Esophagus squamous epithelium (tissue), 4 donors: ENCODE measurements around the gene NRXN3.

ENCODE experiments used
- CTCF ChIP-seq, 6 experiments: fragments of 450-650 bp in 4 of 6; fragments of 200-600 bp in 2 of 6; sonication (generic) in 2 of 6; IDR thresholded peaks; one replicate each; pipeline ENCODE4 v1.5.1; 2016 to 2019; ENCODE audit warnings: antibody characterized with exemption in 6 of 6, mild to moderate bottlenecking in 4 of 6, moderate library complexity in 4 of 6
- POLR2A ChIP-seq, 4 donors: fragments of 450-650 bp; IDR thresholded peaks; one replicate each; pipeline ENCODE4 v1.6.1; 2017; ENCODE audit warnings: antibody characterized with exemption in 4 of 4, mild to moderate bottlenecking in 4 of 4, moderate library complexity in 3 of 4

- TF ChIP-seq CTCF (IDR thresholded peaks at IDR 0.05): no peak
- no peak for TF ChIP-seq POLR2A (IDR thresholded peaks at IDR 0.05)
Observed at GRCh38 chr14:78767436-78767835, 597.3 kb downstream of the NRXN3 start.
